SK-N-MC (cell line): Measurements from ENCODE around the gene SDC4.

Experiments used
- DNase-seq: peaks from one replicate; pipeline ENCODE4 v3.0.0-alpha.2; 2011; ENCODE audit warnings: low read depth, low spot score
- H3K27ac ChIP-seq: fragments of 200-600 bp; sonication (generic); 2 replicates; pipeline ENCODE4 v1.5.1; 2016; ENCODE audit warnings: mixed run types
- H3K36me3 ChIP-seq: fragments of 200-600 bp; sonication (generic); 2 replicates; pipeline ENCODE4 v1.6.1; 2017; ENCODE audit warnings: antibody characterized with exemption, low read length, mixed read lengths; ENCODE audit not compliant: insufficient read depth
- H3K4me3 ChIP-seq: fragments of 200-600 bp; sonication (generic); 2 replicates; pipeline ENCODE4 v1.5.1; 2016
- H3K9ac ChIP-seq: fragments of 200-600 bp; sonication (generic); 2 replicates; pipeline ENCODE4 v1.8.0; 2017; ENCODE audit warnings: mixed run types, mixed read lengths; ENCODE audit not compliant: insufficient read length
- H3K9me3 ChIP-seq: fragments of 200-600 bp; sonication (generic); 2 replicates; pipeline ENCODE4 v1.6.1; 2017; ENCODE audit warnings: low read depth, mild to moderate bottlenecking, antibody characterized with exemption, low read length, moderate library complexity, mixed read lengths
- EZH2 ChIP-seq: fragments of 200-600 bp; sonication (generic); IDR thresholded peaks from one replicate; pipeline ENCODE4 v1.6.1; 2017; ENCODE audit warnings: antibody characterized with exemption
- FOXP2 ChIP-seq: optimal IDR thresholded peaks from 2 replicates; pipeline ENCODE3; 2011; ENCODE audit warnings: mild to moderate bottlenecking, moderate library complexity; ENCODE audit not compliant: insufficient read depth; ENCODE audit errors: extremely low read length, control extremely low read depth
- POLR2AphosphoS5 ChIP-seq: IDR thresholded peaks from 2 replicates; pipeline ENCODE4 v1.6.1; 2012; ENCODE audit warnings: mild to moderate bottlenecking, low read depth, low read length, borderline replicate concordance

SDC4 gene

GRCh38 chr20:45283551-45284057 is 64.6 kb downstream of the SDC4 start:
- H3K27ac ChIP-seq: no peak overlapping the region

GRCh38 chr20:45282700-45283550 is 65.3 kb downstream of the SDC4 start:
- no peak overlapping the region for H3K4me3 ChIP-seq
- no peak for DNase-seq
- TF ChIP-seq FOXP2 (no peak), EZH2 (no peak), POLR2AphosphoS5 (no peak)
- no peak overlapping the region for H3K27ac ChIP-seq
- no peaks in the 10 kb centered on the region for H3K36me3 ChIP-seq
- H3K9ac ChIP-seq: no peak overlapping the region
- no peaks in the 10 kb centered on the region for H3K9me3 ChIP-seq

More at GRCh38 chr20:45283551-45284057, 64.6 kb downstream of the SDC4 start:
- H3K9me3 ChIP-seq: no peaks in the 10 kb centered on the region
- H3K9ac ChIP-seq: no peak overlapping the region
- DNase-seq: no peak
- no peak for TF ChIP-seq FOXP2
- TF ChIP-seq POLR2AphosphoS5: no peak
- no peak for TF ChIP-seq EZH2
- no peak overlapping the region for H3K4me3 ChIP-seq
- no peaks in the 10 kb centered on the region for H3K36me3 ChIP-seq

GRCh38 chr20:45279992-45280391 is 68.2 kb downstream of the SDC4 start:
- Histone ChIP-seq H3K36me3 (no peaks in the 10 kb centered on the region), H3K9me3 (no peaks in the 10 kb centered on the region), H3K27ac (no peak overlapping the region), H3K9ac (no peak overlapping the region), H3K4me3 (no peak overlapping the region)
- no peak for TF ChIP-seq POLR2AphosphoS5
- TF ChIP-seq FOXP2: no peak
- TF ChIP-seq EZH2: no peak
- DNase-seq: no peak

GRCh38 chr20:45275338-45275737 is 72.9 kb downstream of the SDC4 start:
- no peak overlapping the region for H3K9ac ChIP-seq
- TF ChIP-seq FOXP2 (no peak), POLR2AphosphoS5 (no peak), EZH2 (no peak)
- H3K36me3 ChIP-seq: no peaks in the 10 kb centered on the region
- no peak overlapping the region for H3K4me3 ChIP-seq
- no peak for DNase-seq
- no peaks in the 10 kb centered on the region for H3K9me3 ChIP-seq
- H3K27ac ChIP-seq: no peak overlapping the region
